GM12891 (cell line): Measurements from ENCODE around the gene SNCB.
"Not testable (repeated sequence)": the region's sequence is repeated elsewhere in the genome, so short reads cannot be mapped to it uniquely, and the experiment has no call there.

Experiments used
- DNase-seq: peaks from one replicate; pipeline ENCODE4 v3.0.0; 2011; ENCODE audit warnings: low spot score; ENCODE audit not compliant: insufficient read length
- FAIRE-seq: peaks from 2 replicates; lab custom pipeline; 2011; peaks lifted over from hg19 to GRCh38; lab: Jason Lieb, UNC
- PAX5 ChIP-seq: IDR thresholded peaks from 2 replicates; pipeline ENCODE4 v1.6.1; 2011; ENCODE audit warnings: low read length, moderate library complexity, mild to moderate bottlenecking; ENCODE audit not compliant: insufficient read depth, severe bottlenecking
- POLR2A ChIP-seq: IDR thresholded peaks from 2 replicates; pipeline ENCODE4 v1.6.1; 2011; ENCODE audit warnings: low read depth, low read length, control low read depth
- POLR2AphosphoS5 ChIP-seq: IDR thresholded peaks from 2 replicates; pipeline ENCODE4 v1.6.1; 2011; ENCODE audit warnings: low read depth, low read length, control low read depth
- POU2F2 ChIP-seq: IDR thresholded peaks from 2 replicates; pipeline ENCODE4 v1.6.1; 2011; ENCODE audit warnings: low read depth, mild to moderate bottlenecking, control low read depth, low read length, moderate library complexity
- SPI1 ChIP-seq: IDR thresholded peaks from 2 replicates; pipeline ENCODE4 v1.6.1; 2011; ENCODE audit warnings: low read depth, low read length, control low read depth
- TAF1 ChIP-seq: IDR thresholded peaks from 2 replicates; pipeline ENCODE4 v1.6.1; 2011; ENCODE audit warnings: low read depth, low read length, control low read depth

The SNCB gene

DNA sequence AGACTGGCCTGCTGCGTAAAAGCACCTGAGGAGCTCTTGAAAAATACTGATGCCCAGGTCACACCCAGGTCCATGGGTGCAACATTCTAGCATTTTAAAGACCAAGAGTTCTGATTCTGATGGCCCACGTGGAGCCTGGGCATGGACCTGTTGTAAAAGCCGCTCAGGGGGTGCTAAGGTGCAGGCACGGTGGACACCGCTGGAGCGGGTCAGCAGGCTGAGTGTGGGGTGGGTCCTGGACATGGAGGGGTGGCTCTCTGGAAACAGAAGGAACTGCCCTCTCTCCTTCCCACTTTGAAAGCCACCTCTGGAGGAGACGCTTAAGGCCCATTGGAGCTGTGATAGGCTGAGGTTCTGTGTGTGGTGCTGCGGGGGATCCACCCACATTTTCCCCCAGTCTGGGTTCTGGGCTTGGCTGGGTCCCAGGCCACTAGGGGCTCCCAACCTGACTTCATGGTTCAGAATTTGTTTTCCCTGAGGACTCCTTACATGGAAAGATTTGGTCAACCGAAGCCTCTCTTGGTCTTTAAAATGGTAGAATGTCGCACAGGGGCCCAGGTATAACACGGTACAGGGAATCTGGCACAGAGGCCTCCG lies 37.0 kb downstream of the SNCB start:
- no peak for TF ChIP-seq POU2F2
- no peak for TF ChIP-seq PAX5
- TF ChIP-seq TAF1 = no peak
- no peak for TF ChIP-seq POLR2AphosphoS5
- no peak for TF ChIP-seq POLR2A
- TF ChIP-seq SPI1 = no peak
- DNase-seq (no peak), FAIRE-seq (no peak)

DNA sequence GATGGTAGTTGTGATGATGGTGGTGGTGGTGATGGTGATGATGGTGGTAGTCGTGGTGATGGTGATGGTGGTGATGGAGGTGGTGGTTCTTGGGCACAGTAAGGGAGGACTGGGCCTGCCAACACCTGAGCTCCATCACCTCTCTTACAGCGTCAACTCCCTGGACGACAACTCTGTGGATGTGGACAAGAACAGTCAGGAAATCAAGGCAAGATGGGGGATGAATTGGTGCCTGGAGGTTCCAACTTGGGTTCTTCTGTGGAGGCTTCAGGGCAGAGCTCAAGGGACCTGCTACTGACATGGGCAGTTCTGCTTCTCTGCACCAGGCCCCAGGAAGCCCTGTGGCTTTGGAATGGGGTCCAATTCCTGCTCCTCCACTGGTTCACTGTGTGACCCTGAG lies 37.8 kb downstream of the SNCB start:
- no peak for DNase-seq
- FAIRE-seq = peak; percentile 13
- no peak for TF ChIP-seq POLR2A
- no peak for TF ChIP-seq POU2F2
- TF ChIP-seq POLR2AphosphoS5 = no peak
- no peak for TF ChIP-seq TAF1
- TF ChIP-seq SPI1 = no peak
- TF ChIP-seq PAX5 = no peak

DNA sequence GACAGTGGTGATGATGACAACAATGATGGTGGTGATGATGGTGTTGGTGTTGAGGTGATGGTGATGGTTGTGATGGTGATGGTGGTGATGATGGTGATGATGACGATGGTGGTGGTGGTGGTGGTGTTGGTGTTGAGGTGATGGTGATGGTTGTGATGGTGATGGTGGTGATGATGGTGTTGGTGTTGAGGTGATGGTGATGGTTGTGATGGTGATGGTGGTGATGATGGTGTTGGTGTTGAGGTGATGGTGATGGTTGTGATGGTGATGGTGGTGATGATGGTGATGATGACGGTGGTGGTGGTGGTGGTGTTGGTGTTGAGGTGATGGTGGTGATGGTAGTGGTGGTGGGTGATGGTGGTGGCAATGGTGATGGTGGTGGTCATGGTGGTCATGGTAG lies 38.7 kb downstream of the SNCB start:
- peak; percentile 98 for FAIRE-seq
- not testable (repeated sequence) for DNase-seq

DNA sequence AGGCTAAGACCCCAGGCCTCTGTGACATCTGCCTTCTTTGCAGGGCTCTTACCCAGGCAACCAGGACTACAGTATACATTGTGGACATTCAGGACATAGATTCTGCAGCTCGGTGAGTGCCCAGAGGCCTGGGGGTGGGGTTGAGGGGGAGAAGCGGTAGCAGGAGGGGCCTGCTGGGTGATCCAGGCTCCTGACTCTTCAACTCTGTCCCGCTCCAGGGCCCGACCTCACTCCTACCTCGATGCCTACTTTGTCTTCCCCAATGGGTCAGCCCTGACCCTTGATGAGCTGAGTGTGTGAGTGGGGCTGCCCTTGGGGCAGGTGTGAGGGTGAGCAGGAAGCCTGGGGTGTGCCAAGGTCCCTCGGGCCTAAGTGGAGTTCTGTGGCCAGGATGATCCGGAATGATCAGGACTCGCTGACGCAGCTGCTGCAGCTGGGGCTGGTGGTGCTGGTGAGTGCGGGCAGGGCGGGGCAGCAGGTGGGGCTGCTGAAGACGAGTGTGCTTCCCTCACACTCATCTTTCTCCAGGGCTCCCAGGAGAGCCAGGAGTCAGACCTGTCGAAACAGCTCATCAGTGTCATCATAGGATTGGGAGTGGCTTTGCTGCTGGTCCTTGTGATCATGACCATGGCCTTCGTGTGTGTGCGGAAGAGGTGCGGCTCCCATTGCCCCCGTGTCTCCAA lies 40.2 kb downstream of the SNCB start:
- DNase-seq = no peak
- TF ChIP-seq POU2F2 (no peak), PAX5 (no peak), SPI1 (no peak), TAF1 (no peak), POLR2AphosphoS5 (no peak), POLR2A (no peak)
- FAIRE-seq = no peak

DNA sequence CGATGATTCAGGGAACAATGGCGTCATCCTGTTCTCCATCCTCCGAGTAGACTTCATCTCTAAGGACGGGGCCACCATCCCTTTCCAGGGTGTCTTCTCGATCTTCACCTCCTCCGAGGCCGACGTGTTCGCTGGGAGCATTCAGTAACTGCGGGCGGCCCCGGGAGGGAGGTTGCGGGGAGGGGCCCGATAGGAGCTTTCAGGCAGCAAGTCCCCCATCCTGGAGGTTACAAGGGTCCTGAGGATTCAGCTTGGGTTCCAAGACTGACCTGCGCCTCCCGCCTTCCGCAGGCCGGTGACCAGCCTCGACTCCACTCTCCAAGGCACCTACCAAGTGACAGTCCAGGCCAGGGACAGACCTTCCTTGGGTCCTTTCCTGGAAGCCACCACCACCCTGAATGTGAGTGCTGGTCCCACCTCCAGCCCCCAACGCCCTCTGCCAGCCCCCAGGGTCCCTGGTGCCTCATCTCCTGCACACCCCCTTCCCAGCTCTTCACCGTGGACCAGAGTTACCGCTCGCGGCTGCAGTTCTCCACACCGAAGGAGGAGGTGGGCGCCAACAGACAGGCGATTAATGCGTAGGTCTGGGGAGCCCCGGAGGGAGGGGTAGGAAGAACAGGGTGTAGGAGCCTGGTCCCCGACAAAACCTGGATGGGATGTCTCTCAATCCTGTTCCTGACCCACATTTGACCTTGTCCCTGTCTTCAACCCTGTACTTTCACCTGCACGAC lies 41.1 kb downstream of the SNCB start:
- DNase-seq = no peak
- no peak for TF ChIP-seq POU2F2
- no peak for TF ChIP-seq PAX5
- no peak for TF ChIP-seq SPI1
- TF ChIP-seq TAF1 = no peak
- no peak for TF ChIP-seq POLR2AphosphoS5
- TF ChIP-seq POLR2A = no peak
- FAIRE-seq = no peak

DNA sequence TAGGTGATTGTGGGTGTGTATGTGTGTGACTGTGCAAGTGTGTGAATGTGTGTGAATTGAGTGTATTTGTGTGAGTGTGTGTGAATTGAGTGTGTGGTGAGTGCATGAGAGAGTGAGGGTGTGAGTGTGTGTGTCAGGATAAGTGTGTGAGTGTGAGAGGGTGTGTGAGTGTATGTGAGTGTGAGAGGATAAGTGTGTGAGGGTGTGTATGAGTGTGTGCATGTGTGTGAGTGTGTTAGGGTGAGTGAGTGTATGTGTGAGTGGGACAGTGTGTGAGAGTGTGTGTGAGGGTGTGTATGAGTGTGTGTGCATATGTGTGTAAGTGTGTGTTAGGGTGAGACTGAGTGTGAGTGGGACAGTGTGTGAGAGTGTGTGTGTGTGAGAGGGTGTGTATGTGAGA lies 42.0 kb downstream of the SNCB start:
- DNase-seq = no peak
- TF ChIP-seq SPI1 (no peak), TAF1 (no peak), POLR2AphosphoS5 (no peak), POU2F2 (no peak), POLR2A (no peak), PAX5 (no peak)
- no peak for FAIRE-seq

DNA sequence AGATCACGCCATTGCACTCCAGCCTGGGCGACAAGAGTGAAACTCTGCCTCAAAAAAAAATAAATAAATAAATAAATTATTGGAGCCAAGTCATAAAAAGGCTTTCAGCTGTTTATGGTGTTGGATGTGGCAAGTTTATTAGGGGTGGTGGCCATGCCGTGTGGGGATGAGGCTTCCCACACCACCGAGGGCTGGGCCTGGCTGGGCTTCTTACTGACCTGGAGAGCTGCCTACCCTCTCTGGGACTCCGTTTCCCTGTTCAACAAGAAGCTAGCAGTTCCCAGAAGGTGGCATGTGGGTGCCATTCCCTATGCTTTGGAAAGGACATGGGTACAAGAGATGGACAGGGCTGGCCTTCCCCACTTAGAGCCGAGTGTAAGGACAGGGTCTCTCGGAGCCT lies 42.9 kb downstream of the SNCB start:
- TF ChIP-seq POLR2AphosphoS5 = no peak
- no peak for TF ChIP-seq POLR2A
- no peak for TF ChIP-seq POU2F2
- no peak for TF ChIP-seq SPI1
- no peak for TF ChIP-seq PAX5
- TF ChIP-seq TAF1 = no peak
- FAIRE-seq = no peak
- DNase-seq = no peak

DNA sequence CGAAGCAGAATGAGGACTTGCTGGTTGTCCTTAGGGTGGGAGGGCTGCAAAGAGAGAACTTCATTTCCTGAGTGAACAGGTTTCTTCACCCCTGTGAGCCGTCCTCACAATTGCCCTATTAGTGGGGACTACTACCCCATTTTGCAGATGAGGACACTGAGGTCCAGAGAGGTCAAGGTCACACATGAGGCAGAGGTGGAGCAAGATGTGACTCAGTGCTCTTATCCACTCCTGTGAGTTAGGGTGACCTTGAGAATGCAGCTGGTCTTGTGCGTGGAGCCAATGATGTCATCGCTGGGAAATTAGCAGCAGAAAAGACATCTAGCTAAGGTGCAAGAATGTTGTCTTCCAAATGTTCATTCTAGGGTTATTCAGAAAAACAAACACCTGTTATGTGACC lies 47.3 kb downstream of the SNCB start:
- TF ChIP-seq PAX5 = no peak
- no peak for TF ChIP-seq POU2F2
- no peak for TF ChIP-seq TAF1
- TF ChIP-seq POLR2AphosphoS5 = no peak
- no peak for TF ChIP-seq SPI1
- TF ChIP-seq POLR2A = no peak
- FAIRE-seq (no peak), DNase-seq (no peak)

DNA sequence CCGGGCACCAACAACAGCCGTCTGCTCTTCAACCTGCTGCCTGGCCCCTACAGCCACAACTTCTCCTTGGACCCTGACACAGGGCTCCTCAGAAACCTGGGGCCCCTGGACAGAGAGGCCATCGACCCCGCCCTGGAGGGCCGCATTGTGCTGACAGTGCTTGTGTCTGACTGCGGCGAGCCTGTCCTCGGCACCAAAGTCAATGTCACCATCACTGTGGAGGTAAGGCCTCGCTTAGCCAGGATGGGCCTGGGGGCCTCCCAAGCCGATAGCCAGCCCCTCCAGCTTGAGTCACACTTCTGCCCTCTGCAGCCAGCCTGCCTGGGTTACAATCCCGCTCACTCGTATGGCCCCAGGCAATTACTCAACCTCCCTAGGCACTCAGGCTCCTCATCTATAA lies 49.0 kb downstream of the SNCB start:
- no peak for TF ChIP-seq SPI1
- no peak for TF ChIP-seq PAX5
- no peak for TF ChIP-seq POLR2AphosphoS5
- TF ChIP-seq POU2F2 = no peak
- TF ChIP-seq POLR2A = no peak
- no peak for TF ChIP-seq TAF1
- DNase-seq (no peak), FAIRE-seq (no peak)

DNA sequence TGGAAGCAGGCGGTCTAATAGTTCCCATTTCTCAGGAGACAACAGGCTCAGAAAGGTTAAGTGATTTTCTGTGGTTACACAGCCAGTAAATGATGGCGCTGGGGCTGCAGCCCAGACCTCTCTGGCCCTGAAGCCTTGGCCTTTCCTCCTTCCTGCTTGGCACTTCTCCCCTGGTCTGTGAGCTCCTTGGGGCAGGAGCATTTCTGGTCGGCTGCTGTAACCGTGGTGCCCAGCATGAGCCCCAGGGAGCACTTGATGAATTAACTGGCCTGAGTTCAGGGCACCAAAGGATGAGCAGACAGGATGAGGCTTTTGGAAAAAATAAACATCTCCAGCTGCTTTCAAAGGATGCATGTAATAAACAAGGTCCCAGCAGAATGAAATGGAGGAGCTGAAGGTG lies 51.0 kb downstream of the SNCB start:
- FAIRE-seq (no peak), DNase-seq (no peak)
- TF ChIP-seq POLR2AphosphoS5 = no peak
- TF ChIP-seq PAX5 = no peak
- no peak for TF ChIP-seq POU2F2
- TF ChIP-seq POLR2A = no peak
- no peak for TF ChIP-seq SPI1
- no peak for TF ChIP-seq TAF1
